Measurements from ENCODE around the gene SHOC2. TPM values are rescaled to one million over a fixed set of nuclear protein-coding genes. Genes with fewer than 3 reads are reported as not detected.

Gene SHOC2
- total and polyA plus RNA-seq, 2 experiments from 2014 or later = 23.3 to 33.3 TPM

DNA sequence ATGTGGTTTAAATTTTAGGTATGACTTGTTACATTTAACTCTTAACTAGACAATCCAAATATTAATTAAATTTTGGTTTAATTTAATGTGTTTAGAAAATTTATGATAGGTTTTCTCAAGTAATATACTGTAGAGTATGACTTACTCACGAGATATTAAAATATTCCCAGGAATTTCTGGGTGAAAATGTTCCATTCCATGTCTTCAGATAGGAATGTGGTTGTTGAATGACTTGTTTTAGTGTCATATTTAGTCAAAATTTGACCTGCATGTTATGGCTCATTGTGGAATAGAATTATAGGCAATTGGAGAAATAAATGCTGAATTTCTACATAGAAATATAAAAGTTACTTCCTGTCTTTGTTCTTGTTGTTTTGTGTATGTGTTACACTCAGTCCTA lies 46.7 kb downstream of the SHOC2 start:
- H3K9me3 Mint-ChIP-seq = no peaks in the 10 kb centered on the region

More for the DNA sequence above, 46.7 kb downstream of the SHOC2 start:
- Histone ChIP-seq H3K4me3 (no peak overlapping the region), H3K9me2 (ENCODE audit: insufficient read depth) (no peaks in the 10 kb centered on the region), H3K4me2 (no peak overlapping the region), H3K79me2 (replicated peaks; ENCODE audit: insufficient read depth) (peaks cover 96% of the 10 kb centered on the region), H2AFZ (no peak overlapping the region), H3K4me1 (ENCODE audit: insufficient read depth) (peaks cover 9% of the 10 kb centered on the region), H4K20me1 (replicated peaks; ENCODE audit: insufficient read depth) (peaks cover 15% of the 10 kb centered on the region), H3F3A (replicated peaks; ENCODE audit: low read depth) (no peaks in the 10 kb centered on the region), H3K36me3 (ENCODE audit: insufficient read depth) (no peaks in the 10 kb centered on the region), H3K27me3 (ENCODE audit: insufficient read depth) (no peaks in the 10 kb centered on the region), H3K27ac (ENCODE audit: low read depth) (no peak overlapping the region)
- H3K27ac Mint-ChIP-seq = no peak overlapping the region
- peaks cover 19% of the 10 kb centered on the region for H3K4me1 Mint-ChIP-seq
- H3K36me3 Mint-ChIP-seq (ENCODE audit: low read depth) = no peaks in the 10 kb centered on the region
- no peak overlapping the region for H3K4me3 Mint-ChIP-seq
- no peaks in the 10 kb centered on the region for H3K27me3 Mint-ChIP-seq (ENCODE audit: insufficient read depth, low read depth, poor library complexity)
- TF ChIP-seq POLR2AphosphoS5 (IDR thresholded peaks at IDR 0.05; ENCODE audit: low read depth) (no peak), REST (IDR thresholded peaks at IDR 0.05; ENCODE audit: unreplicated experiment) (no peak), NANOG (IDR thresholded peaks at IDR 0.05; ENCODE audit: borderline replicate concordance) (no peak), ZNF114 (CRISPR knock-in tag; IDR thresholded peaks at IDR 0.05) (no peak), STAT1 (IDR thresholded peaks at IDR 0.05; ENCODE audit: unreplicated experiment) (no peak), JUNB (IDR thresholded peaks at IDR 0.05; ENCODE audit: unreplicated experiment) (no peak)
- TF ChIP-seq, protein P1, sequence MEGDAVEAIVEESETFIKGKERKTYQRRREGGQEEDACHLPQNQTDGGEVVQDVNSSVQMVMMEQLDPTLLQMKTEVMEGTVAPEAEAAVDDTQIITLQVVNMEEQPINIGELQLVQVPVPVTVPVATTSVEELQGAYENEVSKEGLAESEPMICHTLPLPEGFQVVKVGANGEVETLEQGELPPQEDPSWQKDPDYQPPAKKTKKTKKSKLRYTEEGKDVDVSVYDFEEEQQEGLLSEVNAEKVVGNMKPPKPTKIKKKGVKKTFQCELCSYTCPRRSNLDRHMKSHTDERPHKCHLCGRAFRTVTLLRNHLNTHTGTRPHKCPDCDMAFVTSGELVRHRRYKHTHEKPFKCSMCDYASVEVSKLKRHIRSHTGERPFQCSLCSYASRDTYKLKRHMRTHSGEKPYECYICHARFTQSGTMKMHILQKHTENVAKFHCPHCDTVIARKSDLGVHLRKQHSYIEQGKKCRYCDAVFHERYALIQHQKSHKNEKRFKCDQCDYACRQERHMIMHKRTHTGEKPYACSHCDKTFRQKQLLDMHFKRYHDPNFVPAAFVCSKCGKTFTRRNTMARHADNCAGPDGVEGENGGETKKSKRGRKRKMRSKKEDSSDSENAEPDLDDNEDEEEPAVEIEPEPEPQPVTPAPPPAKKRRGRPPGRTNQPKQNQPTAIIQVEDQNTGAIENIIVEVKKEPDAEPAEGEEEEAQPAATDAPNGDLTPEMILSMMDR (conservative IDR thresholded peaks at IDR 0.05; ENCODE audit: low read depth in 2 of 2) = no peak
- TF ChIP-seq, protein P2, sequence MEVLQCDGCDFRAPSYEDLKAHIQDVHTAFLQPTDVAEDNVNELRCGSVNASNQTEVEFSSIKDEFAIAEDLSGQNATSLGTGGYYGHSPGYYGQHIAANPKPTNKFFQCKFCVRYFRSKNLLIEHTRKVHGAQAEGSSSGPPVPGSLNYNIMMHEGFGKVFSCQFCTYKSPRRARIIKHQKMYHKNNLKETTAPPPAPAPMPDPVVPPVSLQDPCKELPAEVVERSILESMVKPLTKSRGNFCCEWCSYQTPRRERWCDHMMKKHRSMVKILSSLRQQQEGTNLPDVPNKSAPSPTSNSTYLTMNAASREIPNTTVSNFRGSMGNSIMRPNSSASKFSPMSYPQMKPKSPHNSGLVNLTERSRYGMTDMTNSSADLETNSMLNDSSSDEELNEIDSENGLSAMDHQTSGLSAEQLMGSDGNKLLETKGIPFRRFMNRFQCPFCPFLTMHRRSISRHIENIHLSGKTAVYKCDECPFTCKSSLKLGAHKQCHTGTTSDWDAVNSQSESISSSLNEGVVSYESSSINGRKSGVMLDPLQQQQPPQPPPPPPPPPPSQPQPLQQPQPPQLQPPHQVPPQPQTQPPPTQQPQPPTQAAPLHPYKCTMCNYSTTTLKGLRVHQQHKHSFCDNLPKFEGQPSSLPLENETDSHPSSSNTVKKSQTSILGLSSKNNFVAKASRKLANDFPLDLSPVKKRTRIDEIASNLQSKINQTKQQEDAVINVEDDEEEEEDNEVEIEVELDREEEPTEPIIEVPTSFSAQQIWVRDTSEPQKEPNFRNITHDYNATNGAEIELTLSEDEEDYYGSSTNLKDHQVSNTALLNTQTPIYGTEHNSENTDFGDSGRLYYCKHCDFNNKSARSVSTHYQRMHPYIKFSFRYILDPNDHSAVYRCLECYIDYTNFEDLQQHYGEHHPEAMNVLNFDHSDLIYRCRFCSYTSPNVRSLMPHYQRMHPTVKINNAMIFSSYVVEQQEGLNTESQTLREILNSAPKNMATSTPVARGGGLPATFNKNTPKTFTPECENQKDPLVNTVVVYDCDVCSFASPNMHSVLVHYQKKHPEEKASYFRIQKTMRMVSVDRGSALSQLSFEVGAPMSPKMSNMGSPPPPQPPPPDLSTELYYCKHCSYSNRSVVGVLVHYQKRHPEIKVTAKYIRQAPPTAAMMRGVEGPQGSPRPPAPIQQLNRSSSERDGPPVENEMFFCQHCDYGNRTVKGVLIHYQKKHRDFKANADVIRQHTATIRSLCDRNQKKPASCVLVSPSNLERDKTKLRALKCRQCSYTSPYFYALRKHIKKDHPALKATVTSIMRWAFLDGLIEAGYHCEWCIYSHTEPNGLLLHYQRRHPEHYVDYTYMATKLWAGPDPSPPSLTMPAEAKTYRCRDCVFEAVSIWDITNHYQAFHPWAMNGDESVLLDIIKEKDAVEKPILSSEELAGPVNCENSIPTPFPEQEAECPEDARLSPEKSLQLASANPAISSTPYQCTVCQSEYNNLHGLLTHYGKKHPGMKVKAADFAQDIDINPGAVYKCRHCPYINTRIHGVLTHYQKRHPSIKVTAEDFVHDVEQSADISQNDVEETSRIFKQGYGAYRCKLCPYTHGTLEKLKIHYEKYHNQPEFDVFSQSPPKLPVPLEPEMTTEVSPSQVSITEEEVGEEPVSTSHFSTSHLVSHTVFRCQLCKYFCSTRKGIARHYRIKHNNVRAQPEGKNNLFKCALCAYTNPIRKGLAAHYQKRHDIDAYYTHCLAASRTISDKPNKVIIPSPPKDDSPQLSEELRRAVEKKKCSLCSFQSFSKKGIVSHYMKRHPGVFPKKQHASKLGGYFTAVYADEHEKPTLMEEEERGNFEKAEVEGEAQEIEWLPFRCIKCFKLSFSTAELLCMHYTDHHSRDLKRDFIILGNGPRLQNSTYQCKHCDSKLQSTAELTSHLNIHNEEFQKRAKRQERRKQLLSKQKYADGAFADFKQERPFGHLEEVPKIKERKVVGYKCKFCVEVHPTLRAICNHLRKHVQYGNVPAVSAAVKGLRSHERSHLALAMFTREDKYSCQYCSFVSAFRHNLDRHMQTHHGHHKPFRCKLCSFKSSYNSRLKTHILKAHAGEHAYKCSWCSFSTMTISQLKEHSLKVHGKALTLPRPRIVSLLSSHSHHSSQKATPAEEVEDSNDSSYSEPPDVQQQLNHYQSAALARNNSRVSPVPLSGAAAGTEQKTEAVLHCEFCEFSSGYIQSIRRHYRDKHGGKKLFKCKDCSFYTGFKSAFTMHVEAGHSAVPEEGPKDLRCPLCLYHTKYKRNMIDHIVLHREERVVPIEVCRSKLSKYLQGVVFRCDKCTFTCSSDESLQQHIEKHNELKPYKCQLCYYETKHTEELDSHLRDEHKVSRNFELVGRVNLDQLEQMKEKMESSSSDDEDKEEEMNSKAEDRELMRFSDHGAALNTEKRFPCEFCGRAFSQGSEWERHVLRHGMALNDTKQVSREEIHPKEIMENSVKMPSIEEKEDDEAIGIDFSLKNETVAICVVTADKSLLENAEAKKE (CRISPR knock-in tag; IDR thresholded peaks at IDR 0.05) = no peak
- DNase-seq (ENCODE audit: low spot score) = no peak
- no peak for ATAC-seq
